LHCN-M2 (cell line): ENCODE measurements around the gene KDM4C. TPM values are rescaled to one million over a fixed set of nuclear protein-coding genes. Genes with fewer than 3 reads are reported as not detected.
"Not testable (repeated sequence)": the region's sequence is repeated elsewhere in the genome, so short reads cannot be mapped to it uniquely, and the experiment has no call there.

Source experiments
- DNase-seq: peaks from one replicate; pipeline ENCODE4 v3.0.0-alpha.2; 2012; ENCODE audit warnings: low read depth
- total RNA-seq: library from RNA; depleted of rRNA; stranded (reverse); fragments of >200 nt; gene quantifications from 2 replicates; pipeline ENCODE4 v1.2.3, GENCODE V29; 2014

Gene KDM4C
- total RNA-seq, 1 experiment from 2014 or later = 22.6 TPM

DNA sequence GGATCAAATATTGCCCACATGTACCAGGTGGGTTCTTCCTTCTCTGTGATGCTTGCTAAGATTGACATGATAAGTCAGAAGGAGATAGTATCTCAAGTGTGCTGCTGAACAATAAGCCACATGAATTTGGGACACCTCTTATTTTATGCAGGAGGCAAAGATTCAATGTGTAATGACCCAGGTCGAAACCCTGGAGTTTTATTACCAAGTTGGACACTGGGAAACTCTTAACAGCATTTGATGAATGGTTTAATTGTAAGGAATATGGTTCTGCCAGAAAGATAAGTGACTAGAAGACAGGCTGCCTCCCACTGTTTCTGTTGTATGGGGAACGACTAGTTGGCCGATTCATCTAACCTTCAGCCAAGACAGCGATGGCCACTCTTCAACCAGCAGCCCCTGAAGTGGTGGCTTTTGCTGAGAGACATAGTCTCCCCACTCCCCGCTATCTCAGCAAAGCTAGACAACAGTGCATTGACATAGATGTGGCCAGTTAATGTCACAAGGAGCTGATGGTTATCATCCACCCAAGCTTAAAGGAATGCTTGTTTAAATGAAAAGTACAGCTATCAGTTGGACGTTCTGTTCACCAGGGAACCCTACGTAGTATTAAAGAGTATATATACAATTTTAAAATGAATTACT is 407.7 kb downstream of the KDM4C start:
- no peak for DNase-seq

DNA sequence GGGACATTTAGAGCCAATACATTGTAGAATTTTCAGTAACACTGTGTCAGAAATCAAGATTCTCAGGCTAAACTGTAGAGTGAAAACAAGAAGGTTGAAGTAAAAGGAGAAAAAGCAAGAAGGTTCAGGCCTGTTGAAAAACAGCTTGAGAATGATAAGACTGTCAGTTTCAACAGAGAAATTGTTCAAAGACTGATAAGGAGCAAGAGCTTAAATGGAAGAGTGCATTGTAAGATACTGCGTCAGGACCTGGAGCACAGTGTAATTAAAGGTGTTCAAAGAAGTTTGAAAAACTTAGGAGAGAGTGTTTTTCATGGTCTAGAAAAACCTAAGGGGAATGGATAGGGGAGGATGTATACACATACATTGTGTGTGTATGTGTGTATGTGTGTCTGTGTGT is 408.3 kb downstream of the KDM4C start:
- no peak for DNase-seq

DNA sequence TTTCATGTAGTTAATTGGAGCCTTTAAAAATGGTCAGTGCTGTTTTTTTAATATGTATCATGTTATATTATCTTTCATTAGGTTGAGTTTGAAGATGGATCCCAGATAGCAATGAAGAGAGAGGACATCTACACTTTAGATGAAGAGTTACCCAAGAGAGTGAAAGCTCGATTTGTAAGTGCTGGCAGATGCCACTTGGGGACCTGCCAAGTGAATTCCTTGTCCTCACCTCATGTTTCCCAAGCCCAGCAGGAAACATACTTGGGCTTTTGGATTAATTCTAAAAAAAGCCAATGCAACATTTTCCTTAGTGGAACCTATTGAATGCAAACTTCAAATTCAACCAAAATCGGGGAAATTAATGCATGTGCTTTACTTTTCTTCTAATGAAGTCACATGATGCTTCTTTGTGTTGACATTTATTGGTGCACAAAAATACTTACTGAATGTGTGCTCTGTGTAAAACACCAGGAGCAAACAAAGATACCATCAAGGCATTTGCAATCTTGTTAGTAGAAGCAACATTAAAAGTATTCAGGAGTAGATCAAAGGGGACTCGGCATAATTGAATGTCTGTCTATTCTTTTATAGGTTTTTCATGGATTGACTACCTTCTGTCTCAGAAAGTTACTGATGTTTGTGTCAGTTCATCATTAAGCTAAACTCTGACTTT is 412.1 kb downstream of the KDM4C start:
- peak; percentile 26 for DNase-seq

DNA sequence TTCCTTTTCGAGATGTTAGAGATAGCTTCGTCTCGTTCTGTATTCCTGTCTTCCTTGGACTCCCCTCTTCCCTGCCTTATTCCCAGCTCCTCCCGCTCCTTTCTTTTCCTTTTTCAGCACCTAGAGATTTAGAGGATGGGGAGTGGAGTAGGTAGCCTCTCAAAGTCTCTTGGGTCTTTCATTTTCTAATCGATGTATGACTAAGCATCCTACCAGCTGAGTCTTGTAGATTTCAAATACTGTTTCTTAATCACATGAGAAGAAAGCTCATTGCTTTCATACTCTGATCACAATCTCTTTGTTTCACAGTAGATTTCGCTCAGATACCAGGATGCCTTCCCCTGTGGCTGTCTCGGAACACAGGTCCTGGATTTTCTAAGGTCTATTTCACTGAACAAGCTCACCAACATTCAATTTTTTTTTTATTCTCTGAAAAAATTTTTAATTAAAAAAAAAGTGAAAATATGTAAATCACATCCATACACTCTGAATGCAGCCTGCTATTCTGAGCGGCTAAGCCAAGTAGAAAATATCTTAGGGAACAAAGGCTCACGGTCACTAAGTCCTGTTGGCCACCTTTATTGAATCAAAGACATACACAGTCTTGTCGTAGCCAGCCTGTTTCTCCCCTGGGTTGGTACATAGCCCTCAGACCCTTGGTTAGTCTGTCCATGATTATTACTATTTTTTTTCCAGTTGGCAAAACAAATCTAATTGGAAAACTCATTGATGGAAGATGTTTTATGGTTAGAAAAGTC is 413.8 kb downstream of the KDM4C start:
- no peak for DNase-seq

DNA sequence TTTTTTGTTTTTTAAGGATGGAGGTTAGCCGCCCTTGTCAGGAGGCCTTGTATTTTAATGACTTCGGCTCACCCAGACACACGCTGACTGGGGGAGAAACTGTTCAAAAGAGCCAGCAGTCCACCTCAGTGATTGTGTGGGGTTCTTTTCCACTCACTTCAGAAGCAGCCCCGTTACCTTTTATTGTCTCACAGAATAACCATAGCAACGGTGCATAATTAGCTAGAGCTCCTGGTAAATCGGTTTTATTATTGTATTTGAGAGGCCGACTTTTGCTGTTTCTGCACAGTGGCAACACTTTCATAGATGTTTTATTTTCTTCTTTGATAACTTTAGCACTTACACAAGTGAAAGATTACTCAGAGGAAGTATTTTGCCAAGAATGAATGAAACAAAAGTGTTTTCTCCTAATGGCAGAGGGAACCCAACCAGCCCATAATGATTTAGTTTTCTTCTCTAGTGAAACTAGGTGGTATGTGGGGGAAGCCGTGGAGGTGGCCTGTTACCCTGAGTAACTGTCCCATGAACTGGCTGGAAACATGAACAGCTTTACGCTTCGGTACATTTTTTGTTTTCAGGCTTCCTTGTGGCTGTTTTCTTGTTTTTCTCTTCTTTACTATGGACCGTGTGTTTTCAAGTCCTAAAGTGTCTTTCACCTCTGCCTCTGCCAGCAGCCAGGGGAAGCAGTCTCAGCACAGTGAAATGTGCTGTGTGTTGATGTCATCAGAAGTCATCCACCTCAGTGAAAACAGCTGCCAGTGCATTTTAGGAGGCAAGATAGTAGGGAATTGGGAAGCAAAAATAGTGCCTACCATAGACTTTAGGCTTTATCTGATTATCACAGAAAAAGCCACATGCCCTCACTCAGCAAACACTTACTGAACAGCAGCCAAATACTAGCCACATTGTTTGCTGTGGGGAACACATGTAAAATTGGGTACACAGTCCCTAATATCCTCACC is 414.7 kb downstream of the KDM4C start:
- DNase-seq = peak; percentile 71

DNA sequence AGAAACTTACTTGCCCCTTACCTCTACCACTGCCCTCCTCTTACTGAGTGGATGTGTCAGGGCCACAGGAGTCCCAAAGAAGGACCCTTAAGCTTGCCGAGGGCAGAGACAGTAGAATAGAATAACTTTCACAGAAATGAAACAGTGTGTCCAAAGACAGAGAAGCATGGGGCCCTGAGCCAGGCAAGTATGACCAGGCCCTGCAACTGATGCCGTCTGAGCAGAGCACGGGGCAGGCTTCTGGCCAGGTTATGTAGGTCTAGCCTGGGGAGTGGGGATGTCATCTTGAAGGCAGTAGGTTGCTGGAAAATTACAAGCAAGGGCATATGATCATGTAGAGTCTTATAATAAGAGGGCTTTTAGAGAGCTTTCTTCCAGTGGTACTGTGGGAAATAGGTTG is 415.4 kb downstream of the KDM4C start:
- no peak for DNase-seq

DNA sequence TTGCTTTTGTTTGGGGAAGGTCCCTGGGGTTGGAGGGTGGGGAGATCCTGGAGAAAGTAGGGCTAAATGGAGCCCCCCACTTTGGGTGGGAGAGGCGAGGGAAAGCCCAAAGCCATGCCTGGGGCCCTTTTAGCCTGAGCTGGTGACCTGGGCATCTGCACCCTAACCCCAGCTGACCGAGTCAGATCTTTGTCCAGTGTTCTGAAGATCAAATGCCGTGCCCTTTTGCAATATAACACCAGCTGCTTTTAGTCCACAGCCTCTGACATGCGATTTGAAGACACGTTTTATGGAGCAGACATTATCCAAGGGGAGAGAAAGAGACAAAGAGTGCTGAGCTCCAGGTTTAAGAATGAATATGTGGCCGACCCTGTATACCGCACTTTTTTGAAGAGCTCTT is 416.5 kb downstream of the KDM4C start:
- no peak for DNase-seq

DNA sequence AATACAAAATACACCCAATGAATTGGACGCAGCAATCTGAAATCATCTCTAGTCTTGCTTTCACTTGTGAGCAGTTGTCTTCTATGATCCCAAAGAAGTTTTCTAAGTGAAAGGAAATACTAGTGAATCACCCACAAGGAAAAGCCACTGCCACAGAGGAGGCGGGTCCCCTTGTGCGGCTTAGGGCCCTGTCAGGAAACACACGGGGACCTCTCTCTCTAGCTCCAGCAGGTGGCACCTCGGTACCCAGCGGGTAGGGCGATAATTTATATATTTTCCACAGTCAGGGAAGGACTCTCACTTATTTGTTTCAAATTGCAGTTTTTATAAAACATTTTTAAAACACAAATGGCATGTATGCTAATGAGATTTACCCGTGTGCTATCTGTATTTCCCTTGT is 417.1 kb downstream of the KDM4C start:
- DNase-seq = peak; percentile 32

DNA sequence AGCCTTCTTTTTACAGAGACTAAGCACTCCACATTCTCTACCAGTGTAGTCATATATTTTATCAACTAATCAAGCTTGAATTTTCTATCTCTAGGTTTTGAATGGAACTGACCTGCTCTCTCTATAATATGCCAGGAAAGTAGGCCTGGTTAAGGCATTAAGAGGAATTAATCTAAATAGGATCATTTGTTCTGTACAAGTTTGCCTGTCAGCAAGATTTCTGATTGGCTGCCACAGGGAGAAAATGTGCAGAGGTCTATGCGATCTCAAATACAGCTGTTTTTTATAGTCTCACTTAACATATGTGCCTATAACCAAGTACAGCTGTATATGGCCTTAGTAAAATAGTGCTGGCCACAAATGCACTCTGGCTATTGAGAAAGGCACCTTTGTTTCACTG is 418.8 kb downstream of the KDM4C start:
- no peak for DNase-seq

DNA sequence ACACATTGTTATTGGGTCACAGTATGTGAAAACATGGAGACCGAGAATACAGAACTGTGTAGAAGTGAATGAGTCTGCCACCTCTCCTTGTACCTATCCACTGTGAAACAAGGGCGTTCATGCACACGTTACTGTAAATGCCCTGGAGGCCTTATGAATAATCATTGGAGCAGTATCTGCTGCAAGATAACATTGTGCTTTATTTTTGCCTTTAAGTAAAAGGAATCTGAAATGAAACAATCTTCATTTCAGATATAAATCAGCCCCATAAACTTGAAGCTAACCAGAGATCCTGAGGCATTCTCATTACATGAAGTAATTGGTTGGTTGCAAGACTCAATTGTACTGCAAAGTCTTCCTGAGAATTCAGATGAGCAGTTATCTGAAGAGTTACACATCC is 419.6 kb downstream of the KDM4C start:
- DNase-seq = no peak

DNA sequence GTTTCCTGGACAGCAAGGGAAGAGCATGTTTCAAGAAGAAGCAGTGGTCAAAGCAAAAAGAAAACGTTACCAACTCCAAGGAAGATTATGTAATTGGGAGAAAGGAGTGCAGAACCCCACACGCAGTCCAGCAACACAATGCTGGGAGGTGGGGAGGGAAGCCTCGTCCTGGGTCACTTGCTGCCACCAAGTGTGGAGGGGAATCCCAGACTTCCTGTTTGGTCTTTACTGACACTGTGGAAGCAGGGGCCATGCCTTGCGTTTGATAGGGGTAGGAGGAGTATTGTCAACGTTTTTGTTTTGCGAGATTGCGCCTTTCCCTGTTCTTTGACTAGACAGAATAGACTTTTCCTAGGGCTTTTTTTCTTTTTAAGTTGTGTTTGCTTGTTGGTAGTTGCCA is 421.0 kb downstream of the KDM4C start:
- no peak for DNase-seq

DNA sequence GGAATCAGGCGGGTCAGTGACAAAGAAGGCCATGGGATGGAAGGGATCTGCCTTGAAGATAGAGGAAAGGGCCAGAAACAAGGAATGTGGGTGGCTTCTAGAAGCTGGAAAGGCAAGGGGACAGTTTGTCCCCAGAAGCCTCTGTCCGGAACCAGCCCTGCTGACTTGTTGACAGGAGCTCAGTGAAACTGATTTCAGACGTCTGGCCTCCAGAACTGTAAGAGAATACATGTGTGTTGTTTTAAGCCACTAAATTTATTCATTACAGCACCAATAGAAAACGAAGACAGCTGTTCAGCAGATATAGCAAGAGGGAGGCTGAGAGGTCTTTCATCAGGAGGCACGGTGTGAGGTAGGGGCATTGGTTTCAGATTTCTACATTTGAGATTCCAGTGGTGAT is 422.5 kb downstream of the KDM4C start:
- no peak for DNase-seq

DNA sequence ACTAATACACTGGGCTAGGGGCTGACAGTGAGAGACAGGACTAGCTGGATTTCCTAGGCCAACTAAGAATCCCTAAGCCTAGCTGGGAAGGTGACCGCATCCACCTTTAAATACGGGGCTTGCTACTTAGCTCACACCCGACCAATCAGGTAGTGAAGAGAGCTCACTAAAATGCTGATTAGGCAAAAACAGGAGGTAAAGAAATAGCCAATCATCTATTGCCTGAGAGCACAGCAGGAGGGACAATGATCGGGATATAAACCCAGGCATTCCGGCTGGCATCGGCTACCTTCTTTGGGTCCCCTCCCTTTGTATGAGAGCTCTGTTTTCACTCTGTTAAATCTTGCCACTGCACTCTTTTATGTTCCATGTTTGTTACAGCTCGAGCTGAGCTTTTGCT is 425.4 kb downstream of the KDM4C start:
- DNase-seq = not testable (repeated sequence)

DNA sequence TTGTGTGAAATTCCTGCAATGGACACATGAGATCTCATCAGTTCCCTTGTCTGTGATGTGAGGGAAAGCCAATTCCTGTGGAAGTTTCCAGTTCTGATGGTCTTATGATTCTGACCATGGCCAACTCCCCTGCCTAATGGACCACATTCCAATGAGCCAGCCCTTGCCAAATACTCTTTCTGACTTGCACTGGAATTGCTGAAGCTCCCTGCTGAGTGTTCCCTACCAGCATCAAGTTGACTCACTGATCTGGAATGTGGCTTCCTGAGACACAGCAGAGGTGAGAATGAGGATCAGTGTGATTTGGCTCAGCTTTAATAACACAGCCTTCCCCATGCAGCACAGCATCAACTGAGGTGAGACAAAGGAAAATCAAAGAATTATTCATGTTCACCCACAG is 427.8 kb downstream of the KDM4C start:
- peak; percentile 90 for DNase-seq

DNA sequence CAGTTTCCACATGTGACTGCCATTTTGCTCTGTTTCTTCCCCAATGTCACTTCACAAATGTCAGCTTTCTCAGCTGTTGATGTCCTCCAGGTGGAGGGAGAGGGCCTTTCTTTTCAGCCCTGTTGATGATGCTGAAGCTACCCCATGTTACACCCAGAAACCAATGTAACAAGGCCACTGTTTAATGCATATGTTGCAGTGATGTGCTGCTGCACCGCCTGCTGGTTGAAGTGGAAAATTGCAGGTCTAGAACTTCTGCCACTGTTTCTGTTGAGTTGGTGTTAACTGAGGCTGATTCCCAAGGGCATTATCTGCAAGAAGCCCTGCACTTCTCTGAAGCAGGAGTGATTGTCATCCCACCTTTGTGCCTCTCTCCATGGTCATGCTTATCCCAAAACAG is 428.4 kb downstream of the KDM4C start:
- peak; percentile 14 for DNase-seq

DNA sequence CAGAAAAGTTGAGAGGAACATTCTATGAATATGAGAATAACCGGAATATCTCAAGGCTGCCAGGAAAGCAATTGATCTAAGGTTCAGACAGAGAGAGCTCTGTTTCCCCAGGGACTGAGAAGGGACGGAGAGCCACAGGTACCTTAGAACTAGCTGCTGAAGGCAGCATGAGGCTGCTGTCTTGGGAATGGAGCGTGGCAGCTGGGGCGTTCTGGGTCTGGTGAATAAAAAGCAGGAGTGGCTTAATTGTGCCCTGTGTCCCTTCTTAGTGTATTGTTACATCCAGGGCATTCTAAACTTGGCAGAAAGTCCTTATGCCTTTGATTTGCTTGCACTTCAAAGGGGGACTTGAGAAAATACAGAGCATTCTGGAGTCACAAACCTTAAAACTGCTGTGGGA is 434.5 kb downstream of the KDM4C start:
- DNase-seq = no peak

DNA sequence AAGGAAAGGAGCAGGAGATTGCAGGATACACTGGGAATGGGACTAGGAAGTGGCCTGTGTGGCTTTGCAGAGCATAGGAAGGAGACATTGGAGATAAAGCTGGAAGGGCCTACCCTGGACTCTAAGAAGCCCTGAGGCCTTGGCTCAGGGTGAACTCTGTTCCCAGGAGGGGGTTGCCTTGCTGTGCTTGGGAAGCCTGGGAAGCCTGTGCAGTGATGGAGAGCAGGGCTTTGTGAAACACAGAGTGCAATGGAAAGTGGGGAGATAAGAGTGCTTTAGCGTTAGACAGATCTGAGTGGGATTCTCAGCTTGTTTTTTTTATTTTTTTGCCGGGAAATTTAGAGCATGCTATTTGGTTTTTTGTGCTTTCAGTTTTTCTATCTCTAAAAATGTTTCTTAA is 437.8 kb downstream of the KDM4C start:
- DNase-seq = no peak

DNA sequence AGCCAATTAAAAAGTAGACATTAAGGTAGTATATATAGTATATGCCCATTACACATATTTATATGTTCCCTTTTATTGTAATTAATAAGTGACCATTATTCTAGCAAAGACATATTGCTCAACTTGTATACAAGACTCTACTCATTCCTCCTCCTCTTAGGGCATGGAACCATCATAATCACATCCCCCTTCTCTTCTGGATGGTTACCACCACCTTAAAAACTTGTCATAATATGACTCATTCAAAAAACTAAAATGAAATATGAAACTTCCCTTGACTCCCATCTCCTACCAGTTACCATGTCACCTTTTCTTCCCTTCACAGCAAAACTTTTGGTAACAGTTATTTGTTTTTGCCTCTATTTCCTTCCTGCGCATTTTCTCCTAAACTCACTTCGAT is 438.7 kb downstream of the KDM4C start:
- no peak for DNase-seq

DNA sequence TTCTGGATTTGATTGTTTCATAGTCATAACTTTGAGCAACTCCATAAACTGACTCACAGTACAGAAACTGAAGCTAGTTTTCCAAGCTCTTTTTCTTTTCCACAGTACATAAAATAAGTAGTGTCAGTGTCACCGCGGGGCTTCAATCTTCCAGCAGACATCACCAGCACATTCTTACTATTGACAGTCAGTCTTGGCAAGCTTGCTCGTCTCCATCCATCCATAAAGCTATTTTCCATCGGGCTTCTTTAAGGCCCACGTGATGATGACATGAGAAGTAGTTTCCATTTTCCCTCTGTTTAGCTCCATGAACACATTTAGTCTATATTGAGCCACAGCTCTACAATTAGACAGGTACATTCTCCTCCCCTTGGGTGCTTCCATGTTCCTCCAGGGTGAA is 443.4 kb downstream of the KDM4C start:
- DNase-seq = no peak

DNA sequence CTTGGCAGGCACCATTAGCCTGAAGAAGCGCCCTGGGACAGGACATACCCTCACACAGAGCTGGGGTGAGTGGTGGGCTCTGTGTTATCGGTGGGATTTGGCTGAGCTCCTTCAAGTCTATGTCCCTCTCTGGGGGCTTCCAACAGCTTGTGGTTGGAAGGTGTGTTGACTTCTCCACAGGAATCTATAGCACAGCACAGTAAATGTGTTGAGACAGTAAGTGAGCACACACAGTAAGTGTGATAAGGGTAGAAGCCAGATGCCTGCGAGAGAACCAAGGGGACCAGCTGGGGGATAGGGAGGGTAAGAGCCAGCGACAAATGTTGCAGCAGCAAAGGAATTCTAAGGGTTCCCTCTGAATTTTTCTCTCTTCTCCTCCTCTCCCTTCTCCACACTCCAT is 448.0 kb downstream of the KDM4C start:
- DNase-seq = no peak

DNA sequence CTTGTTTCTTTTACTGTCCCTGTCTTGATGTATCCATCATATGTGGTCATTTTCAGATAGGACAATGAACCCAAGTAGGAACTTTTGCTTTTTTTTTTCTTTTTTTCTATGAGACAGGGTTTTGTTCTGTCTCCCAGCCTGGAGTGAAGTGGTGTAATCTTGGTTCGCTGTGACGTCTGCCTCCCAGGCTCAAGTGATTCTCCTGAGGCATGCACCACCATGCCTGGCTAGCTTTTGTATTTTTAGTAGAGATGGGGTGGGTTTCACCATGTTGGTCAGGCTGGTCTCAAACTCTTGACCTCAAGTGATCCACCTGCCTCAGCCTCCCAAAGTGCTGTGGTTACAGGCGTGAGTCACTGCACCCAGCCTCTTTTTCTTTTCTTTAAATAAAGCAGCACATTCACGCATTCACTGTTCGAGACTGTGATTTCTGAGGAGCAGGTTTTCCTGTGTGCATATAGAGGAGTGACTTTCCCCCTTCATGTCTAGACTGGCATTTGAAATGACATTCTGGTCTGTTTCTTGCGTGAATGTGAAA is 448.5 kb downstream of the KDM4C start:
- no peak for DNase-seq
